Activated CD4-positive, alpha-beta T cell treated with anti-CD3 and anti-CD28 coated beads, Interleukin-2, Interleukin-4, amounts not matched to agents 100 ng/mL and 50 ng/mL, durations not matched to agents 16 hours and 8 hours (primary cell): ENCODE measurements around the gene C2CD4C.
"Not testable (repeated sequence)": the region's sequence is repeated elsewhere in the genome, so short reads cannot be mapped to it uniquely, and the experiment has no call there.

ENCODE experiments used
- DNase-seq: peaks from one replicate; pipeline ENCODE4 v3.0.0-alpha.2; 2020; ENCODE audit warnings: low spot score

C2CD4C gene

DNA sequence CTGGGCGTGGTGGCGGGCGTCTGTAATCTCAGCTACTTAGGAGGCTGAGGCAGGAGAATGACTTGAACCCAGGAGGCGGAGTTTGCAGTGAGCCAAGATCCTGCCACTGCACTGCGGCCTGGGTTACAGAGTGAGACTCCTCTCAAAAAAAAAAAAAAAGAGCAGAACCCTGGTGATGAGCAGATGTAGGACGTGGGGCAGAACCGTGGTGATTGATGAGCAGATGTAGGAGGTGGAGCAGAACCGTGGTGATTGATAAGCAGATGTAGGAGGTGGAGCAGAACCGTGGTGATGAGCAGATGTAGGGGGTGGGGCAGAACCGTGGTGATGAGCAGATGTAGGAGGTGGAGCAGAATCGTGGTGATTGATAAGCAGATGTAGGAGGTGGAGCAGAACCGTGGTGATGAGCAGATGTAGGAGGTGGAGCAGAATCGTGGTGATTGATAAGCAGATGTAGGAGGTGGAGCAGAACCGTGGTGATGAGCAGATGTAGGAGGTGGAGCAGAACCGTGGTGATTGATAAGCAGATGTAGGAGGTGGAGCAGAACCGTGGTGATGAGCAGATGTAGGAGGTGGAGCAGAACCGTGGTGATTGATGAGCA, 28.2 kb downstream of the C2CD4C start:
- not testable (repeated sequence) for DNase-seq

DNA sequence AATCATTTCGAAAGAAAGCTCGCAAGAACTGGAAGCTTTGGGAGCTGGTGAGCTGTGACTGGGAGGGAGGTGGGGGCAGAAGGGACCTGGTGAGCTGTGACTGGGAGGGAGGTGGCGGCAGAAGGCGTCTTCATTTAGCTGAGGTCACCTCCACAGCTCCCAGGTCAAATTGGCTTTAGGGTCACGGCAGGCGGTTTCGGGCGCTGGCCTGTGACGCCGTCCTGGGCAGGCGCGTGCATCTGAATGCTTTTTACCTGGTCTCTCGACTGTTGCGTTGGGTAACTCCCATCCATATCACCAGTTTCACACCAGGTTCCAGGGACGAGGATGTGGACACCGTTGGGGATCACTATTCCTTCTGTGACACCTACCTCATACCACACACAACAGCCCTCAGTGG, 29.2 kb downstream of the C2CD4C start:
- no peak for DNase-seq

DNA sequence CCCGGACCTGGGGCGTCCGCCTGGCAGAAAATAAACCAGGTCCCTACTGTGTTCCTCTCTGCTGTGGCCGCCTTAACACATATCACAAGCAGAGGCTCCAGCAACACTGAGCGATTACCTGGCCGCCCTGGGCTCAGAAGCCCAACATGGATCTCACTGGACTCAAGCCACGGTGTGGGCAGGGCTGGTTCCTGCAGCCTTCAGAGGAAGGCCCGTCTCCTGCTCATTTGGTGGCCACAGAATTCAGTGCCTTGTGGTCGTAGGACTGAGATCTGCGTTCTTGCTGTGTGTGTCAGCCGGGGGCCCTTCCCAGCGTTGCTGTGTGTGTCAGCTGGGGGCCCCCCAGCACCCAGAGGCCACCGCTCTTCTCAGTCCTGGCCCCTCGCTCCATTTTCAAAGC, 30.2 kb downstream of the C2CD4C start:
- no peak for DNase-seq

- no peak for DNase-seq
These were observed 31.0 kb downstream of the C2CD4C start for GRCh38 chr19:377801-378581.

DNA sequence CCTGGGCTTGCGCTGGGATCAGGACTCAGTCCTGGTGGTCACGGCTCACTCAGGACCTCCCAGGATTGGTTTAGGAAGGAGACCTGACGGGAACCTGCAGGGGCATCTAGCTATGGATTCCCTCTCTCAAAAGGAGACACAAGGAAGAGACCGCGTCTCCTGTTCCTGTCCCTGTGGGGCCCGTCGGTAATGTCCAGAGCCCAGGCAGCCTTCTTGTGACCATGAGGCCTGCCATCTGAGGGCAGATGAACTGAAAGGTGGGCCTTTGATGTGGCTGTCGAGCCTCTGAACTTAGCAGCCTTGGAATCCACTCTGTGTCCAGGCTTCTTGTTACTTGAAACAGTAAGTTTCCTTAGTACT, 32.9 kb downstream of the C2CD4C start:
- no peak for DNase-seq

DNA sequence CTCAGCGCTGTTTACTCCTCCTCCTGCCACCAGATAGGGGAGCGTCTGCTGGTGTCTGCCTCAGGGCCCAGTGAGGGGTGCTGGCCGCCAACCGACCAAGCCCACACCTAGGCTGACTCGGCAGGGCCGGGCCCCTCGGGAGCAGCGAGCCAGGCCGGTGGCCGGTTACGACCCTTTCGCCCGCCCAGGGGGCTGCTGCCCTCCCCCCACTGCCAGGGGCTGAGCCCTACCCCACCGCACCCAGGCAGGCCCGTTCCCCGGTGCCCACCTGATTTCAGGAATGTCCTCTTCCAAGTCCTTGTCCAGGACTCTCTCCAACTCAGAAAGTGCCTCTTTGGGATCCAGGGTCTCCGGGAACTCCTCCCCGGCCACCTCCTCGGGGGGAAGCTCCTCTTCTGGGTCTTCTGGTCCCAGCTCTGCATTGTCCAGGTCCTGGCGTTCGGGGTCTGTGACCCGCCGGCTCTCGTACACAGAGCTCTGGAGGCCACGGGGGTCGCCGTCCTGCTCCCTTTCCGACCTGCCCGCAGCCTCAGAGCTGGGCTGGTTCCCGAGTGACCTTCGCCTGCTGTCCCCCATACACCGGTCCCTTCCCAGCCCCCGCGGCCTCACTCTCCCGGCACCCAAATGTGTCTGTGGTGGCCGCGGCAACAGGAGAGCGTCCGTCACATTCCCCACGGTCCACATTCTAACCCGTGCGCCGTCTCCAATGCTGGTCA, 33.4 kb downstream of the C2CD4C start:
- no peak for DNase-seq

GRCh38 chr19:374886-375235, 34.1 kb downstream of the C2CD4C start:
- no peak for DNase-seq

GRCh38 chr19:374183-374885, 34.6 kb downstream of the C2CD4C start:
- DNase-seq, result no peak

GRCh38 chr19:373391-374182, 35.4 kb downstream of the C2CD4C start:
- DNase-seq, result no peak

GRCh38 chr19:372306-372890, 36.5 kb downstream of the C2CD4C start:
- DNase-seq, result no peak

DNA sequence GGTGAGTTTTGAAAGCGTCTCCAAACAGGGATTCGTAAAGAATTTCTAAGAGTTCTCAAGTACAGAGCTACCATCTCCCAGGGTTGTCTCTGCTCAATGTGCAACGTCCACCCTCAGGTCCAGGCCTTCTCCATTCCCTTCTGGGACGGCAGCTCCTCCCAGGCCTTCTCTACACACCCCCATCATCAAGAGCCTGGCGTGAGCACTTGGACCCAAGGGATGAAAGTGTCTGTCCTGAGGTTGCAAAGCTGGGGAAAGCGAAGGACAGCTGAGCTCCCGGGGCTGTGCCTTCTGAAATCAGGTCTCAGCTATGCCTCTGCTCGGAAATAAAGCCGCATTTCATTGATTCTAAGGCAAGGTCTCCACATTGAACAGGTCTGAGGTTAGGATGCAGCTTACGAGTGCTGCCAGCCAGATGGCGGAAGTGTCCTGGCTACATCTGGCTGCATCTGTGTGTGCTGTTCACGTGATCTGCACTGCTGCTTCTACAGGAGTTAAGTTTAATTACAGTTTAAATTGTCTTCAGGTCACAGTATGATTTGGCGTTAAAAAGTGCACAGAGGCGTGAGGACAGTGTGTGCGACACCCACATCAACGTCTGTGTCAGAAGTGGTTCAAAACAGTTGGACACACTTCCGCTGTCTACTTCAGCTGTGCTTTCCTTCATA, 37.3 kb downstream of the C2CD4C start:
- no peak for DNase-seq

DNA sequence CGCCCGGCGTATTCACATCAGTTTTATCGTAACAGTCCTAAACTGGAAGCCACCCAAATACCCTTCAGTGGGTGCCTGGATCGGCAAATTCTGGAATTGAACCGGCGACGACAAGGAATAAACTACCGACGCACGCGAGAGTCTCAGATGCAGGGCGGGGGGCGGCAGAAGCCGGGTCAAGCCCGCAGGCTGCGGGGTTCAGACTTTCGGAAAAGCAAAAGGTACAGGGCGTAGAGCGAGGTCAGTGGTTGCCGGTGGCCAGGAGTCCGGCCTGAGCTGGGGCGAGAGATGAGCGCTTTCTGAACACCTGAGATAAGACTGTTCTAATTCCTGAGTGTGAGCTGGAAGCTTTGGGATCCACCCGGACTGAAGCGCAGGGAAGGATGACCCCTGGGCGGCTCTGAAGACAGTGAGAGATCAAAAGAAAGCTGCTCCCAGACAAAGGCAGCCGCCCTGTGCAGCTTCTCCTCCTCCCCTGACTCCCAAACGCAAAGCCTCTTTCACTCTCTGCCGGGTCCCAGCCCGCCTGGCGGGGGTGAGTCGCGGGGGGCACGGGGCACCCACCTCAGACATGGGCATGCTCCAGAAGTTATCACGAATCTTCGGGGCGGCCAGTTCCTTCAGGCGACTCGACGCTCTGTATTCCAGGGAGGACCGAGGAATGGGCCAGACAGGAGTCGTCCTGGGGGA, 38.2 kb downstream of the C2CD4C start:
- DNase-seq, result no peak

DNA sequence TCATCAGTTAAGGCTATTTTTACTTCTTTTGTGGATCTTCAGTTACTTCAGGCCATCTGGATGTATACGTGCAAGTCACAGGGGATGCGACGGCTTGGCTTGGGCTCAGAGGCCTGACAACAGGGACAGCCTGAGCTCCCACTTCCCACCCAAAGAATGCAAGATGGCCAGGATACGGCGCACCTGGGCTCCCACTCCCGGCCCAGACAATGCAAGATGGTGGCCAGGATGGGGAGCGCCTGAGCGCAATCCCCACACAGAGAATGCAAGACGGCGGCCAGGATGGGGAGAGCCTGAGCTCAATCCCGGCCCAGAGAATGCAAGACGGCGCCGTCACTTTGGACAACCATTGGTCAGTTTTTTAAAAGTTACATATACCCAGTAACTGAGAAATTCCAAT, 39.1 kb downstream of the C2CD4C start:
- no peak for DNase-seq

GRCh38 chr19:369256-369655, 39.7 kb downstream of the C2CD4C start:
- DNase-seq, result no peak

DNA sequence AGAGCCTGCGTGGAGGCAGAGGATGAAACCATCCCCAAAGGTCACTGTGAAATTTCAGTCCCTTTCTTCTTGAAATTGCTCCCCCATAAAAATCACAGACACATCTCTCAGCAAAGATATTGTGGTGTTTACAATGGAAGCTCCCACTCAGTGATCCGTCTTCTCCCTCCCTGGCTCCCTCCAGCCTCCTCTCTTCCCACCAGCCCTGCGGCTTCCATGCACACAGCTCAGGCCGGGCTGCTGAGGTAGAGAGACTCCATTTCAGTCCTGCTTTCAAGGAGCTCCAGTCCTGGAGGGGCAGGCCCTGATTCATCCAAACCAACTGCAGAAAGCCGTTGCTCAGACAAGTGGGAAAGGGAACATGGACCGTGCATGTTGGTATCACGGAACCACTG, 40.3 kb downstream of the C2CD4C start:
- DNase-seq, result no peak

- no peak for DNase-seq
These were observed 40.9 kb downstream of the C2CD4C start for GRCh38 chr19:367963-368629.

DNA sequence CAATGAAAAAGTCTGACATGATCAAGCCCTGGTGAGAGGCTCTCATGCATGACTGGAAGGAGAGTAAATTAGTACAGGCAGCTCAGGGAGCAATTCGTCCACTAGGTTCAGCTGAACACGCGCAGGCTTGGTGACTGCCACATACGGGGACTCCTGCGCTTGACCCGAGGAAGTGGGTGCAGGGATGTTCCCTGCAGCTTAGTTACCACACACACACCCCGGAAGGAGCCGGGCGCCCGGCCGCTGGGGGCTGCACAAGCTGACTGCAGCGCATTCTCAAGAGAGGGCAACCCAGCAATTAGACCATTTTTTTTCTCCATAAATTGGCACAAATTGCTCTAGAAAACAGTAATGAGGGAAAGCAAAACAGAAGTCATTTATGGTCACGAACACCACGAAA, 41.4 kb downstream of the C2CD4C start:
- DNase-seq, result no peak

DNA sequence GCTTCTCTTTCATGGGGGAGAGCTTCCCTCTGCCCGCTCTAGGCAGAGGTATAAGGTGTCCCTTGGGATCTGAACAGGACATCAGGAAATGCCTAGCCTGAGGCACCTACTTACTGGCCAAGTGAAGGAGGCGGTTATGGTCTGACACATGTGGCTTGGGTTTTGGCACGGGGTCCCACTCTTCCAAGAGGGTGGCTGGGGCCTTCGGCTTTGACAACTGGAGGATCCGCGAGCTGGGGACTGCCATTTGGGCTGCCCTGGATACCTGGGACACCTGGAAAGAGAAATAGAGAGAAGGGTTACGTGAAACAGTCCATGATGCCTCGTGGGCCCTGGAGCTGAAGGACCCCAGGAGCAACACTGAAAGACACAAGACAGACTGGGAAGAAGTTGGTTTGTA, 42.0 kb downstream of the C2CD4C start:
- no peak for DNase-seq

DNA sequence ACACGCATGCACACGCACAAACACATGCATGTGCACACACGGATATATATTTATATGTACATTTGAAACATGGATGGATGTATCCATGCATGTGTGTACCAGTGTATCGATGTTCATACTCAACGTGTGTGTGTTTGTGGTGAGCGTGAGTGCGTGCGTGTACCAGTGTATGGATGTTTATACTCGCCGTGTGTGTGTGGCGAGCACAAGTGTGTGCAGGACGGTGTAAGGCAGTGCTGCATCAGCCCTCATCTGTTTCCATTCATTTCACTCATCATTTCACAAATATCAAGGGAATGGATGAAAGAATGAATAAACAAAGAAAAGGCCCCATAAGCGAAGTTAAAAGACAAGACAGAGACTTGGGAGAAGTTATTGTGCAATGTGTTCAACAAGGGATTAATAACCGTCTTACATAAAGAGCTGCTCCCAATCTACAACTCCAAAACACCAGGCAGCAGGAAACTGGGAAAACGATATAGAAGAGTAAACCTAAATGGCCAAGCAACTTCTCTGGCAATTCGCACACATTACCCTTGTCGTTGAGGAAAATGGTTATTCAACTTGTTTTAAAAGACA, 42.7 kb downstream of the C2CD4C start:
- no peak for DNase-seq
